ENCODE results near the gene NXPH1.

NXPH1 gene

DNA sequence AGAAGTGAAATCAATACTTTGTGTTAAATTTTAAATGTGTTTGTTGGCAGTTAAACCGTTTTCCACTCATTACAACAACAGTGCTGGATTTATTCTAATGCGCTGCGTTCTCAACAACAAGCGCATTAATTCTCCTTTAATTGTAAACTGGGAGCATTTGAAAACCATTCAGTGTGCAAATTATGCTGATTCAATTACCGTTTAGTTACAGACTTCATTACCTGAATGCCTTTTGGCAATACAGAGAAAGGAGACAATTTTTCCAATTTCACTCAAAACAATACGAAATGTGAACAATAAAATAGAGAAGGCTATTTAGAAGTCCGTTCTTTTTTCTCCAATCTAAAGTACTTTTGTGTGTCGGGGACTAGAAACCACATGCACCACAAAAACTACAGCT is 4.2 kb downstream of the NXPH1 start:
- no peak for DNase-seq

DNA sequence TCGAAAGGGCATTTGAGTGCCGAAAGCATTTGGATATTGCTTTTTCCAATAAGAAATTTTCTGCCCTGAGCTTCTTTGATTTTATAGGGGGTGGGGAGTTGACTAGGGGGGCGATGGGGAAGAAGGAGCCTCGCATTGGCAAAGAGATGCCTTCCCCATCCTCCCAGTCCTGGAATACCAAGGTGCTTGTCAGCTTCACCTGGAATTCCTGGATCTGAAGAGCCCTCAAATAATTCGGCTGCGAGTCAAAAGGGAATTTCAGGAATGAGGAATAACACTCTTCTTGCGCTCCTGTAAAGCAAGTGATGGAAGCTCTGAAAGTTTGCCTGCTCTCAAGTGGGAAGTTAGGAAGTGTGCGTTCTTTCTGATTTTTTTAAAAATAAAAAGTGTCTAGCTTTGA is 7.3 kb downstream of the NXPH1 start:
- DNase-seq: no peak

GRCh38 chr7:8441106-8441965 is 7.9 kb downstream of the NXPH1 start:
- DNase-seq: no peak

DNA sequence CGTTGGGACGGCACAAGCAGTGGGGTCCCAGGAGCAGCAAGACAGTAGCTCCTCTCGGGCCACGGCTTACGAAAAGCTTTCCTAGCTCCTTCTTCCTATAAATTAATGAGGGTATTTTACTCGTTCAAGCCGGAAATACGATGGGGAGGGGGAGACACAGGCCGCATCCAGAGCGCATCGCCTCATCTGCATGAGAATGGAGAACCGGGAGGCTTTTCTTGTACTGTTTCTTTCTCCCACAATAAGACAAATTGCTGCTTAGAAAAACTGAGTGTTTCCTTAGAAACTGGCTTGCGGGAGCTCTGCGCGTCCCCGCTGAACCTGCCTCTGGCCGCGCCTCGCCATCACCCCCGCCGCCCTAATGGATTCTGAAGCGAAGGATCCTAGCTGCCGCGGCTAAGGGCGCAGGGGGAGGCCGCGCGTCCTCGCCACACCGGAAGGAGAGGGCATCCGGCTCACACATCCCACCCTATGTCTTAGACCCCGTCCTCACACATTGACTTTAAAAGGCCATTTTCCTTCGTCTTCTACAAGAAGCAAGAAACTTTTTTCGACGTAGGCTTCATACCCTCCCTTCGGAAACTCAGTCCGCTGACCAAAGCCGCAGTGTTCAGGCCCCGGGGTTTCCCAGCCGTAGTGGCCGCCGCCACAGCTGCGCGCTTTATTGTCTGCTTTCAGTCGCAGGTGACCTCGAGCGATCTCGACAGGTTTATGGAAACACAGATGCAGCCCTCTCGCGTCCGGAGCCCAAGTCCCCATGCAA is 8.8 kb downstream of the NXPH1 start:
- no peak for DNase-seq

- peak; percentile 34 for DNase-seq
Measured at GRCh38 chr7:8442814-8443304, 9.4 kb downstream of the NXPH1 start.

DNA sequence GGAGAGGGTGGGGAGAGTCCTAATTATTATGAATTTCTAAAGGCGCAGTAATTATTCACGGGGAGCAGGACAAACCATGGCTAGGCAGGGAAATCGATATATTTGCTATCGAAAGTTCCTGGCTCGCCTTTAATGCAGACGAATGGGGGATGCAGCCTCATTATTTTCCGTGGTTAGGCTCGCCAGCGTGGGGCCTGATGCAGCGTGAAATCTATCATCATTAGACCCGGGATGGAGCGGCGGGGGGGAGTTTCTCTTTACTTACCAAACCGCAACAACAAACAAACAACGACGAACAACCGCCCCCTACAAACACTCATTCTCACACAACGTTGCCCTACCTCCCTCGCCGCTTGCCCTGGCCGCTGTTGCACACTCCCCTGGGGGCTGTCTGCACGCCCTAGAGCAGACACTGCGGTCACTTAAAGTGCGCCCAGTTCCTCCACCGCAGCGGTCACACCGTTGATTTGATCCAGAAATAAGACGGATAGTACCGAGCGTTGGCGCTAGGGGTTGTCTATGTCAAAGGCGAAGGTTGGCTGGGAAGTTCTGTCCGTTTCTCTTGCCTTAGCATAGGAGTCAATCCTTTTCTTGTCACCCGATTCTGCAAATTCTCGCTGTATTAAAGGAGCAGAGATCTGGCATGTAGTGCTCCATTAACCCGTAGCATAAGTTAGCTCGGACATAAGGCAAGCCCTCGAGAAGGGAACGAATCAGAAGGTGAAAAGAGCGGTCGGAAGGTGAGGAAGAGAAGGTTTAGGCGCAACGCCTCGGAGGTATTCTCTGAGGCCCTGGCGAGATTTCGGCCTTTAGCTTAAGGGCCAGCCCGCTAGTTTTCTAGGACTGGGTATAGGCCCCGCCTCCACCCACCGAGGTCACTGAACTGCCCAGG is 10.4 kb downstream of the NXPH1 start:
- DNase-seq: no peak

DNA sequence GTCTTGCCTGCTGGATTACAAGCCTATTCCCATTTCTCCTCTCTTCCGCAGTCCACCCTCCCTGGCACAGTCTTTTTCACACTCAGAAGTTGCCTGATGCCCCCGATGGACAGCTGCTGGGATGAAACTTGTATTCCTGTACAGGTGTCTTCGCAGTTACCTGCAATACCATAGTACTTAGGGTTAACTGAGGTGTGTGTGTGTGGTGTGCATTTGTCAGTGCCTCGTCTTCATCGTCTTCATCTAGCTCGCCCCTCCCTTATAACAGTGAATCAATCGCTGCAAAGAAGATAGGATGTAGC is 11.0 kb downstream of the NXPH1 start:
- DNase-seq: no peak

DNA sequence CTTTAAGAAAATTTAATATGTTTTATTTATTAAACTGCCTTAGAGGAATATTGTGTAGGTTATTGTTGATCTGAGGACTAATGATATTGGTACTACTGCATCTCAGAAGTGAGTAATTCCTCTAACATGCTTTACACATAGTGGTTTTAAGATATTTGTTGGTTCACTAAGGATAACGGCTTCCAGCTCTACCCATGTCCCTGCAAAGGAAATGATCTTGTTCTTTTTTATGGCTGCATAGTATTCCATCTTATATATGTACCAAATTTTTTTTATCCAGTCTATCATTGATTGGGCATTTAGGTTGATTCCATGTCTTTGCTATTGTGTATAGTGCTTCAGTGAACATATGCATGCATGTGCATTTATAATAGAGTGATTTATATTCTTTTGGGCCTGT is 20.1 kb downstream of the NXPH1 start:
- no peak for DNase-seq

- no peak for DNase-seq
Measured at GRCh38 chr7:8455426-8455825, 22.0 kb downstream of the NXPH1 start.

DNA sequence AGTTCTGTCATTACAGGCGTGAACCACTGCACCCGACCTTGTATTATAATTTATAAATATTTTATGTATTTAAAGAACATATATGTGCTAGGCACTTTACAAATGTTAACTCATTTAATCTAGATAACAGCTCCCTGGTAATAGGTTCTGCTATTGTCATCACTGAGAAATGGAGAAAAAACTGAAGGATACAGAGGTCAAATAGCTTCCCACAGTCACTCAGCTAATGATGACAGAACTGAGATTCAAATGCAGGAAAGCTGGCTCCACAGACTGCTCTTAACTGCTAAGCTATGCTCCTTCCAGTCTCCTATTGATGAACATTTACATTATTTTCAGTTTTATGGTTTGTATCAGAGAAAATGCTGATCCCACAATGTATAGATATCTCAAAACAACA is 28.9 kb downstream of the NXPH1 start:
- no peak for DNase-seq

DNA sequence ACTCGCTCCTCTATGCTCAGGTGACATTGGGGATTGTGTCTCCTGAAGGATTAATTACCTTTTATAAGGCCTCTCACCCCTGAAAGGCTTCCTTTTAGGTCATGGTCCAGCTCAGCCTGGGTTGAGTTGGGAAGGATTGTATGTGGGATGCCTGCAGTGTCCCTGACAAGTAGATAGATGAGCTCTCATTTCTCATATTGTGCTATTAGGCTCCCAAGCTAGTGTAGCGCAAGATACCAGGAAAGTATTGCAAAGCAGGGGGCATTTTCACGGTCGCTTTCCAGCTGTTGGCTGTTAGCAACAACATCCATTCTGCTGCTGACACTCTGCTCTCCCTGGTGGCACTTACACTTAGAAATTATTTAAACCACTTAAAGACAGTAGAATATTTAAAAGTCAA is 31.9 kb downstream of the NXPH1 start:
- no peak for DNase-seq

GRCh38 chr7:8480527-8480926 is 47.1 kb downstream of the NXPH1 start:
- DNase-seq: no peak

GRCh38 chr7:8481096-8481495 is 47.7 kb downstream of the NXPH1 start:
- no peak for DNase-seq

DNA sequence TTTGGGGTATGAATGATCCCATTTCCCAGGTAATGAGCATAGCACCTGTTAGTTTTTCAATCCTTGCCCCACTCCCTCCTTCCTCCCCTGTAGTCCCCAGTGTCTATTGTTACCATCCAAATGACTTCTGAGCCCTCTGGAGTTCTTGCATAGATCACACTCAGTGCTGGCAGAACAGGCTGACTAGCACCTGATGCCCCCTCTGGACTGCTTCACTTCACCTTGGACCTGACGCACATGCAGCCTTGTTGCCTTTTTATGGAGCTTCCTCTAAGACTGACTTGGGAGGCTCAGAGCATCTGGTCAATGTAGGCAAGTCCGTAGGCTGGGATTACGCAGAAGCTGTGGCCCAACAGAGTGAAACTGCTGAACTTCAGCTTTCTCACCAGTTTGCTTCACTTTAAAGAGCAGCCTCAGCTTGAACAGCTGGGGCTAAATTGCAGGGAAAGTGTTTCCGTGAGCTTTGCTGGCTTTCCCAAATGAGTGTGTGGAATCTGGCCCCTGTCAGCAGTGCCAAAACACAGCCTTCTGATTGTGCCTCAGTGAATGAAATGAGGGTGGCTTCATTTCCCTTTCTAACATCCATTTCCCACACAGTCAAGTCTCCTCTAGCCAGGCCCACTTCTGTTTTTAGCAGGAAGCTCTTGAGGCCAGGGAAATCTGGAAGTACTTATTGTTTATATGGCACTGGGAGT is 48.5 kb downstream of the NXPH1 start:
- no peak for DNase-seq

DNA sequence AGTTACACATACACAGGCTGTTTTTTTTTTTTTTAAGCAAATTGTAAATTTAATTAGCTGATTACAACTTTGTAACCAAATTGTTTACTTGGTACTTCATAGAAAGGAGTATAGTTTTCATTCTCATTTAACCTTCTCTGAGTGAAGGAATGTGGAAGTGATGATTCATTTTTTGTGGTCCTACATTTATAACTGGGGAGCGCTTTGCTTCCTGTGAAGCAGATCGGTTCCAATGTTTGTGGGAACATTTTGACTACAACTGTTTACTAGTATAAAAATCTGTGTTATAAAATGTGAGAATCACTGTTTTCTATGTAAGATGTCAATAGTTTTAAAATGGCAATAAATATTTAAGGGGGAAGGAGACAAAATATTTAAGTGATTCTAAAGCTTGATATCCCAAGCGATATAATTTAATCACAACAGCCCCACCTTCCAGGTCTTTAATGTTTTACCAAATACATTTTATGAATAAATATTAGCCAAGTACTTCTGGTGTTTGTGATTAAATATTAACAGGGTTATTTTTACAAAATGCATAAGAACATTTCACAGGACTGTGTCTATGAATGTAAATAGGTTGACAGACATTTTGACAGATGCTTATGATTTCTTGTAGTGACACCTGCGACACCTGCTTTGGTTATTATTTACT is 57.1 kb downstream of the NXPH1 start:
- no peak for DNase-seq

- no peak for DNase-seq
Measured at GRCh38 chr7:8491106-8491505, 57.7 kb downstream of the NXPH1 start.

DNA sequence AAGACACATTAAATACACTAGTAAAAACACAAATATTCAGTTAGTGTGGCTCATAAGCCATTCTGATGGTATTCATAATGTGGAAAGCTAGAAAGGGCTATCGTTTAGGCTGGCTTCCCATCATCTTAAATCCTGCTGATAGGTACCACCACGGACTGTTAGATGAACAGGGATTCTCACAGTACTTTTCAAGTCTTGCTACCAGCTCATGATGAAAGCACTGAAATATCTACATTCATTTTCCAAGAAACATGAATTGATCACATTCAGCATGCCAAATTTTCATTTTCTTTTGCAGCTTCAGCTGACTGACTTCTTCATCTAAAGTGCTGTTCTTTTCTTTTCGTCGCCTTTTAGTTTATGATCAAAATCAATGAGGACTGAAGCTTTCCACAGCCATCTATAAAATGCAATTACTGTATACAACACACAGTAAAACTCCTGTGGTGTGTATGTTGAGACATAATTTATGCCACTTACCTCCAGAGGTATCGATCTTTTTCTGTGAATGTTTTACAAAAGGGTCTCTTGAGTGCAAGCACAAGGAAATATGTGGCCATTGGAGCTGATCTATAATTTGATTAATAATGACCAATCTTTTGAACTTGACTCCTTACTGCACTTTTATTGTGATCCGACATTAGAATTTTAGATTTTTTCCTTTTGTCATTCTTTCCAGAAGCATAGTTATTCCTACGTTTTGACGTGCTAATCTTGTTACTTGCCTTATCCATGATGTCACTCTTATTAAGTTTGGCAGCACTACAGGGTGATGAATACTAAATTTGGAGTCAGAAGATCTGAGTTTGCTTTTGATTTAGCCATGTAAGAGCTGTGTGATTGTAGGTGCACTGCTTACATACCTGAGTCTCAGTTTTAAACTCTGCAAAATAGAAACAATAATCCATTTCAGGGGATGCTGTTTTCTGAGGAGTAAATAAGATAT is 58.4 kb downstream of the NXPH1 start:
- no peak for DNase-seq

DNA sequence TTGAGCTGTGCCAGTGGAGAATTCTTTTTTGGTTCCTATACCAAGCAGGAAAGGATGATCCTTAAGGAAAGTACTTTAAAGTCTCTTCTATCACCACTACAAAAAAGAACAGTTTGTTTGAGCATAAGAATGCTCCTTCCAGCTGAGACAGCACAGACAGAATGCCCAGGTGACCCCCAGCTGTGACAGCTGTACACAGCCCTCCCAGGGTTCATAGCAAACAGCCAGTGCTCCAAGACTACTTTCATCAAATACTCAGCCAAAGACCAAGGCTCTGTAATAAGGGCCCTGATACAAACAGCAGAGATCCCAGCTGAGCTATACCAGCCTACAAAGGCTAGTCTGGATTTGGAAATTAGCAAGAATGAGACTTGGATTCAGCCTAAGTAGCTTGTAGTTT is 65.7 kb downstream of the NXPH1 start:
- DNase-seq: no peak

DNA sequence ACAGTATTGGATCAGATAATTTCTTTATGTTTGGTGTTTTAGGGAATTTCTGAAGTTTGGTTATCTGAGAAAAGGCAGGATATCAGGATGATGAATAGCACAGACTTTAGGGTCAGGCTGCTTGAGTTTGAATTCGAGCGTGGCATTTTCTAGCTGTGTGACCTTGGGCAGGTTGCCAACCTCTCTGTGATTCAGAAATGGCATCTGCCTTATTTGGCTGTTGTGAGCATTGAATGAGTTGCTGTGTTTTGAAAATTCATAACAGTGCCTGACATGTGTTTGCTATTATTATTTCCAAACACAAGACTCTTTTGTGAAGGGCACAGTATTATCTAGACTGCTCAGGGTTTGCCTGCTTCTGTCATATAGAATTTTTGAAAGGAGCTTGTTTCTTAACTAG is 66.9 kb downstream of the NXPH1 start:
- no peak for DNase-seq

DNA sequence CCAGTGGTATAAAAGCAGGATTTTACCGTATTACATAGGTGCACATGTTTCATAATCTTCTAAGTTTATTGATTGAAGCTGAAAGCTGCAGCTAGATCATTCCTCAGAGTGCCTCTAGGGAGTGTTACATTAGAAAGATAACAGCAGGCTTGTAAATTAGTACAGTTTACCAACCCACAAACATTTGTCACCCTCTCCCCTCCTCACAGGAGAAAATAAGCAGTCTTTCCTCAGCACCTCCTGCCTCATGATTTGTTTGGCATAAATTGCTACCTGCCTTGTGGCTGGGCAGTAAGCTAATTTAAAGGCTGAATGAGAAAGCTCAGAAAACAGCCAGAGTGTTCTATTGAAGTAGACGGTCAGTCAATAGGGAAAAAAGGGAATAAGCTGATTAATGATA is 74.2 kb downstream of the NXPH1 start:
- no peak for DNase-seq

DNA sequence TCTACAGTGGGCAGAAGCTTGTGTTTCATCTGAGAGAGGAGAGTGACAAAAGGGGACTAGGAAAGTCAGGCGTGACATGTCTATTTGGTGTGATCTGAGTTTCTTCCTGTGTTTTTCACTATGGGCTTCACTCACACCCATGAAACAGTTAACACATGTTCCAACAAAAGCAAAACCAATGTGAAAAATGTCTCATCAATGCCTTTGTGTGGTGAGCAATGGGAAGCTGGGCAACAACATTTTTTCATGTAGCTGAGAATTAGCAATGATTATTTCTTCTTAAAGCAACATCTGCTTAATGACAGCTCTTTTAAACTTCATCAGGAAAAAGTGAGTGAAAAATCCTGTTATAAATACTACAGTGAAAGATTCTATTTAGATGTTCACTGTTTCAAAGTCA is 76.2 kb downstream of the NXPH1 start:
- no peak for DNase-seq

Data from activated CD4-positive, alpha-beta T cell treated with anti-CD3 and anti-CD28 coated beads, Interleukin-2, amount 50 U/mL, for 1 hour (primary cell).